H54 (cell line): ENCODE data around the gene MTRF1L.
A peak's percentile ranks its signal among the peaks of the same experiment; 100 is the strongest.

Source experiments
- DNase-seq: peaks from one replicate; pipeline ENCODE4 v3.0.0; 2011; ENCODE audit warnings: low spot score, mixed read lengths; ENCODE audit not compliant: insufficient read length
- FAIRE-seq: peaks from 3 replicates; lab custom pipeline; 2011; peaks lifted over from hg19 to GRCh38; lab: Jason Lieb, UNC
- POLR2A ChIP-seq: IDR thresholded peaks from 2 replicates; pipeline ENCODE4 v1.6.1; 2011; ENCODE audit warnings: low read depth, mild to moderate bottlenecking, low read length

Gene MTRF1L

GRCh38 chr6:152984513-152984872 is 18.0 kb downstream of the MTRF1L start:
- DNase-seq (no peak), FAIRE-seq (no peak)
- TF ChIP-seq POLR2A = no peak

GRCh38 chr6:152983637-152984512 is 18.6 kb downstream of the MTRF1L start:
- TF ChIP-seq POLR2A = peak; percentile 84
- peak; percentile 58 for DNase-seq
- peak; percentile 80 for FAIRE-seq

- peak; percentile 87 for TF ChIP-seq POLR2A
Observed at GRCh38 chr6:152982904-152983636, 19.4 kb downstream of the MTRF1L start, which contains the start of gene FBXO5. Gene FBXO5 (minus strand): TSS chr6:152983041. CDS start chr6:152982959, 82 bp downstream.

GRCh38 chr6:152981989-152982903 is 20.3 kb downstream of the MTRF1L start:
- TF ChIP-seq POLR2A = no peak

More at GRCh38 chr6:152982904-152983636, 19.4 kb downstream of the MTRF1L start, which contains the start of gene FBXO5:
- no peak for FAIRE-seq
- DNase-seq = peak; percentile 57

GRCh38 chr6:152981219-152981618 is 21.3 kb downstream of the MTRF1L start:
- DNase-seq (no peak), FAIRE-seq (no peak)
- TF ChIP-seq POLR2A = no peak

More at GRCh38 chr6:152981989-152982903, 20.3 kb downstream of the MTRF1L start:
- DNase-seq = no peak
- no peak for FAIRE-seq

GRCh38 chr6:152980656-152981055 is 21.9 kb downstream of the MTRF1L start:
- TF ChIP-seq POLR2A = no peak
- DNase-seq (no peak), FAIRE-seq (no peak)

GRCh38 chr6:152979116-152979515 is 23.4 kb downstream of the MTRF1L start:
- DNase-seq = no peak
- no peak for FAIRE-seq
- no peak for TF ChIP-seq POLR2A

GRCh38 chr6:152978058-152978457 is 24.5 kb downstream of the MTRF1L start:
- no peak for TF ChIP-seq POLR2A
- no peak for FAIRE-seq
- no peak for DNase-seq

GRCh38 chr6:152977556-152977955 is 25.0 kb downstream of the MTRF1L start:
- DNase-seq (no peak), FAIRE-seq (no peak)
- no peak for TF ChIP-seq POLR2A

- no peak for TF ChIP-seq POLR2A
- FAIRE-seq = no peak
Observed at GRCh38 chr6:152976749-152977148, 25.8 kb downstream of the MTRF1L start.

GRCh38 chr6:152975204-152975915 is 27.1 kb downstream of the MTRF1L start:
- DNase-seq = no peak
- no peak for TF ChIP-seq POLR2A
- no peak for FAIRE-seq

More at GRCh38 chr6:152976749-152977148, 25.8 kb downstream of the MTRF1L start:
- DNase-seq = no peak

- DNase-seq (no peak), FAIRE-seq (no peak)
- TF ChIP-seq POLR2A = no peak
Observed at GRCh38 chr6:152973916-152974315, 28.6 kb downstream of the MTRF1L start.
